Measurements from ENCODE around the gene ACY1. TPM values are rescaled to one million over a fixed set of nuclear protein-coding genes. Genes with fewer than 3 reads are reported as not detected.

Gene ACY1
- total and polyA plus RNA-seq, 10 of the 15 experiments (the other 5 are each of a cell fraction or from before 2014, with no cell fraction given) = 18.5 to 42.2 (median 27.8) TPM

DNA sequence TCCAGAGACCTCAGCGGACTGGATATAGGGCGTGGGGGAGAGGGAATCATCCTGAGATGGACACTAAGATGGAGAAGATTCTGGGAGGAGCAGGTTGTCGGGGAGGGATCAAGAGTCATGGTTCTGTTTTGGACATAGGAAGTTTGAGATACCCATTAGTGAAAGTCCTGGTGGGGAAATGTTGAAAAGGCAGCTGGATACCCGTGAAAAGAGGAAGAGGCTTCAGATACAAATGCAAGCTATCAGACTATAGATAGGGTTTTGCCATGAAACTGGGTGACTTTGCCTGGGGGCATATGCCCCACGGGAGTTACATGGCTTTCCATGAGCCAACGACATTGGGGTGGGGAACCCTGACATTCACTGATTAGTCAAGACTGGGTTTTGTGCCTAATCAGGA, 29.2 kb upstream of the ACY1 start:
- Histone ChIP-seq H3K79me2 (ENCODE audit: control insufficient read depth, insufficient read depth, low read length) (no peaks in the 10 kb centered on the region), H3K9me3 (replicated peaks; ENCODE audit: control insufficient read depth, insufficient read depth, low read length) (no peaks in the 10 kb centered on the region), H3K27me3 (replicated peaks in 1 of 2; ENCODE audit: control insufficient read depth in 2 of 2, insufficient read depth in 2 of 2, low read length in 1 of 2) (peaks cover 0 to 8% of the 10 kb centered on the region in 2 experiments; a peak in 3 of 4 replicates), H3K36me3 (ENCODE audit: control insufficient read depth in 2 of 2, insufficient read depth in 2 of 2, low read length in 1 of 2) (no peaks in the 10 kb centered on the region), H3K27ac (ENCODE audit: control insufficient read depth, insufficient read depth) (no peak overlapping the region), H3K4me2 (ENCODE audit: control insufficient read depth, insufficient read depth) (no peak overlapping the region), H4K20me1 (ENCODE audit: control insufficient read depth, insufficient read depth) (no peaks in the 10 kb centered on the region), H3K9ac (ENCODE audit: control insufficient read depth, insufficient read depth, low read length) (no peak overlapping the region), H3K4me3 (no peak overlapping the region), H2AFZ (ENCODE audit: control insufficient read depth, low read depth, low read length) (no peak overlapping the region), H3K4me1 (ENCODE audit: control insufficient read depth, insufficient read depth, low read length) (no peaks in the 10 kb centered on the region)
- SMC1A ChIA-PET (ENCODE audit: uncharacterized antibody, unreplicated experiment) = no interaction called here
- TF ChIP-seq GATAD2B (conservative IDR thresholded peaks at IDR 0.05; ENCODE audit: low read depth) (no peak), ZNF207 (IDR thresholded peaks at IDR 0.05; ENCODE audit: borderline replicate concordance) (no peak), CHD4 (IDR thresholded peaks at IDR 0.05) (no peak)
- WGBS (ENCODE audit: insufficient coverage, insufficient replicate concordance, low lambda C conversion rate, missing lambda C conversion rate) = 30% methylated on average over 6 of the region's 6 CpGs
- FAIRE-seq = no peak
- ATAC-seq = no peak
- POLR2A ChIA-PET = no interaction called here
- CTCF ChIA-PET = interaction anchor here (1.5 to 1.6 kb wide), 3 partner anchors 11 to 28 kb away, joined by 4 to 5 read pairs (median 4); partner anchors contain the start of genes PARP3 and RRP9
- in situ Hi-C loops (cut with MboI) (no loop called here), intact Hi-C loops (cut with micrococcal nuclease; ENCODE audit: unreplicated experiment) (no loop called here)
- no peak for DNase-seq (ENCODE audit: low read depth, low spot score)
- BruUV-seq (replicated peaks) = no TSS peak
- RAD21 ChIA-PET (ENCODE audit: unreplicated experiment) = interaction anchor here (1.2 kb wide), 1 partner anchor 13 kb away, joined by 3 read pairs; the partner anchor contains the start of gene RRP9

DNA sequence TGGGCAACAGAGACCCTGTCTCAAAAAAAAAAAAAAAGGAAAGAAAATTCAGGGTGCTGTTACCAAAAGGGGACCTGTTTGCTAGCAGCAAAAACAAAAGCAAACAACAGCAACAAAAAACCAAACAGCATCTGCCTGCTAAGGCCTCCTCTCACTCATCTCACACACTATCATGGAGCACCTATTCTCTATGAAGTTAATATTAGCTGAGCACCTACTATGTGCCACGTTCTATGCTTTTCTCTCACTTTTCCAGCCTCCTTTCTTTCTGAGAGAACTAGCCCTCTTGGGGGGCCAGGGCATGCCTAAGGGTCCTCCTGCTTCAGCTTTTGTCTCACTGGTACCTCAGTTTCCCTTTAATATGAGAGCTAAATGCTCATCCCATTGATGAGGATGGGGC, 28.6 kb upstream of the ACY1 start:
- in situ Hi-C loops (cut with MboI) = no loop called here
- intact Hi-C loops (cut with micrococcal nuclease; ENCODE audit: unreplicated experiment) = no loop called here
- Histone ChIP-seq H3K79me2 (ENCODE audit: control insufficient read depth, insufficient read depth, low read length) (no peaks in the 10 kb centered on the region), H4K20me1 (ENCODE audit: control insufficient read depth, insufficient read depth) (no peaks in the 10 kb centered on the region), H3K4me2 (ENCODE audit: control insufficient read depth, insufficient read depth) (no peak overlapping the region), H3K27ac (ENCODE audit: control insufficient read depth, insufficient read depth) (no peak overlapping the region), H3K4me3 (no peak overlapping the region), H3K27me3 (replicated peaks in 1 of 2; ENCODE audit: control insufficient read depth in 2 of 2, insufficient read depth in 2 of 2, low read length in 1 of 2) (peaks cover 0 to 8% of the 10 kb centered on the region in 2 experiments; a peak in 3 of 4 replicates), H3K9me3 (replicated peaks; ENCODE audit: control insufficient read depth, insufficient read depth, low read length) (no peaks in the 10 kb centered on the region), H3K9ac (ENCODE audit: control insufficient read depth, insufficient read depth, low read length) (no peak overlapping the region), H3K36me3 (ENCODE audit: control insufficient read depth in 2 of 2, insufficient read depth in 2 of 2, low read length in 1 of 2) (no peaks in the 10 kb centered on the region), H3K4me1 (ENCODE audit: control insufficient read depth, insufficient read depth, low read length) (no peaks in the 10 kb centered on the region), H2AFZ (ENCODE audit: control insufficient read depth, low read depth, low read length) (no peak overlapping the region)
- ChIA-PET POLR2A (no interaction called here), SMC1A (ENCODE audit: uncharacterized antibody, unreplicated experiment) (no interaction called here), CTCF (interaction anchor here (1.5 to 1.6 kb wide), 2 partner anchors 12 to 13 kb away, joined by 4 to 5 read pairs; partner anchors contain the start of genes PARP3 and RRP9), RAD21 (ENCODE audit: unreplicated experiment) (no interaction called here)
- WGBS (ENCODE audit: insufficient coverage, insufficient replicate concordance, low lambda C conversion rate, missing lambda C conversion rate) = 0% methylated on average over 1 of the region's 1 CpG
- no peak for ATAC-seq
- TF ChIP-seq SUZ12 (IDR thresholded peaks at IDR 0.05; ENCODE audit: unreplicated experiment) (no peak), TCF3 (IDR thresholded peaks at IDR 0.05; ENCODE audit: borderline replicate concordance, insufficient read depth, low read depth, low read length) (no peak)
- DNase-seq (ENCODE audit: low read depth, low spot score) = no peak
- no TSS peak for BruUV-seq (replicated peaks)
- no peak for FAIRE-seq

Data from GM12878 (cell line).